ENCODE results near the gene S100A4. TPM values are rescaled to one million over a fixed set of nuclear protein-coding genes. Genes with fewer than 3 reads are reported as not detected.

The S100A4 gene
- total RNA-seq, 1 donor from 2014 or later: 690 TPM

DNA sequence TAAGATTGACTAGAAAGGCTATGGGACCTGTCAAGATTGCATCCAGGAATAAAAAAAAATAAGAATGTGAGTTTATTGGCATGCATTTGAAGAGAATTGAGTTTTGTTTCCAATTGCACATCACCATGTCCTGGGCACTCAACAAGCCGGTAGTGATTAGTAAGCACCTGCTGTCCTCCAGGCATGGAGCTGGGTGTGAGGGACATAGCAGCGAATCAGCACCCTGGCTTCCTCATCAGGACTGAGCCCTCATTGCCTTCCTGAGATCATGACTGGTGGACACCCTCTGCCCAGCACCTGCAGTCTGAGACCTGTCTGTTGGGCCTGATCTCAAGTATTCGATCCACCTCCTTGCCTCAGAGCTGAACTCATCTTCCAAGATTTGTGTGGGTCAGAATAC is 36.6 kb downstream of the S100A4 start:
- peak in 1 of 2 donors; percentile 37 for DNase-seq (ENCODE audit: low spot score in 2 of 2)
- H3K27ac ChIP-seq: no peak overlapping the region
- no peak overlapping the region for H3K4me3 ChIP-seq
- intact Hi-C loops (cut with DNase I): loop anchor here (5.0 kb wide), 1 partner anchor 118 kb away; the partner anchor contains the start of genes S100A1 and S100A13
- H3K27me3 ChIP-seq: no peaks in the 10 kb centered on the region
- no peaks in the 10 kb centered on the region for H3K9me3 ChIP-seq
- H3K36me3 ChIP-seq: no peaks in the 10 kb centered on the region
- peaks cover 11 to 25% of the 10 kb centered on the region in 2 donors for H3K4me1 ChIP-seq
- TF ChIP-seq, protein P1, sequence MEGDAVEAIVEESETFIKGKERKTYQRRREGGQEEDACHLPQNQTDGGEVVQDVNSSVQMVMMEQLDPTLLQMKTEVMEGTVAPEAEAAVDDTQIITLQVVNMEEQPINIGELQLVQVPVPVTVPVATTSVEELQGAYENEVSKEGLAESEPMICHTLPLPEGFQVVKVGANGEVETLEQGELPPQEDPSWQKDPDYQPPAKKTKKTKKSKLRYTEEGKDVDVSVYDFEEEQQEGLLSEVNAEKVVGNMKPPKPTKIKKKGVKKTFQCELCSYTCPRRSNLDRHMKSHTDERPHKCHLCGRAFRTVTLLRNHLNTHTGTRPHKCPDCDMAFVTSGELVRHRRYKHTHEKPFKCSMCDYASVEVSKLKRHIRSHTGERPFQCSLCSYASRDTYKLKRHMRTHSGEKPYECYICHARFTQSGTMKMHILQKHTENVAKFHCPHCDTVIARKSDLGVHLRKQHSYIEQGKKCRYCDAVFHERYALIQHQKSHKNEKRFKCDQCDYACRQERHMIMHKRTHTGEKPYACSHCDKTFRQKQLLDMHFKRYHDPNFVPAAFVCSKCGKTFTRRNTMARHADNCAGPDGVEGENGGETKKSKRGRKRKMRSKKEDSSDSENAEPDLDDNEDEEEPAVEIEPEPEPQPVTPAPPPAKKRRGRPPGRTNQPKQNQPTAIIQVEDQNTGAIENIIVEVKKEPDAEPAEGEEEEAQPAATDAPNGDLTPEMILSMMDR (IDR thresholded peaks at IDR 0.05): no peak

DNA sequence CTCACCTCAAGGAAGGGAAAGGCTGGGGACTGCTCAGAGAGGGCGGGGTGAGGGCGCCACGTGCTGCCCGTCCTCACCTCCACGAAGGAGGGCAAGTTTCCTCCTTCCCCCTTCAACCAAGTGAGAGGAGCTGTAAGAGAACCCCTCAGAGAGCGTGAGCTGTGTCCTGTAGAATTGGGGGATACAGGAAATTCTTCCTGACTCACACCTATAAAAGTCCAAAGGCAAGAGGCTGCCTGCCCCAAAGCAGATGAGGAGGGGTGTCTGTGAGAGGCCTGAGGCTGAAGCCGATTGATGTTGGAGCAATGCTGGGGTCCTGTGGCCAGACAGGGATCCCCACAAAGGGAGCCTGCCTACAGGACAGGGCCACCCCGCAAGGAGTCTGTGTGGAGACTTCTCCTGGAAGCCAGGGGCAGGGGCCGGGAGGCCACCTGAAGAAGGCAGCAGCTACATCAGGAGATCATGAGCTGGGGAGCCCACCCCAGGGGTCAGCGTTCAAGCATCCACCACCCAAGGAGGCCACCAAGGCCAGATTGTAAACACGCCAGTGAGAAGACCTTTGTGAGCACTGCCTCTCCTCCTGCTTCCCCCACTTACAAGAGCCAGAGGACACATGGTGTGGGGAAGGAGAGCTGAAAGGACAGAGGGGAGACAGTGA is 37.6 kb downstream of the S100A4 start:
- H3K36me3 ChIP-seq: no peaks in the 10 kb centered on the region
- H3K4me3 ChIP-seq: no peak overlapping the region
- H3K27me3 ChIP-seq: no peaks in the 10 kb centered on the region
- peak in 1 of 2 donors; percentile 60 for DNase-seq (ENCODE audit: low spot score in 2 of 2)
- H3K27ac ChIP-seq: peak overlapping the region; percentile 78 to 94
- TF ChIP-seq, protein P1 (IDR thresholded peaks at IDR 0.05): no peak
- no peaks in the 10 kb centered on the region for H3K9me3 ChIP-seq
- peaks cover 11 to 25% of the 10 kb centered on the region in 2 donors for H3K4me1 ChIP-seq
- intact Hi-C loops (cut with DNase I): loop anchor here (2.0 to 5.0 kb wide), 2 partner anchors 17 to 119 kb away; partner anchors contain the start of genes S100A1 and S100A13

DNA sequence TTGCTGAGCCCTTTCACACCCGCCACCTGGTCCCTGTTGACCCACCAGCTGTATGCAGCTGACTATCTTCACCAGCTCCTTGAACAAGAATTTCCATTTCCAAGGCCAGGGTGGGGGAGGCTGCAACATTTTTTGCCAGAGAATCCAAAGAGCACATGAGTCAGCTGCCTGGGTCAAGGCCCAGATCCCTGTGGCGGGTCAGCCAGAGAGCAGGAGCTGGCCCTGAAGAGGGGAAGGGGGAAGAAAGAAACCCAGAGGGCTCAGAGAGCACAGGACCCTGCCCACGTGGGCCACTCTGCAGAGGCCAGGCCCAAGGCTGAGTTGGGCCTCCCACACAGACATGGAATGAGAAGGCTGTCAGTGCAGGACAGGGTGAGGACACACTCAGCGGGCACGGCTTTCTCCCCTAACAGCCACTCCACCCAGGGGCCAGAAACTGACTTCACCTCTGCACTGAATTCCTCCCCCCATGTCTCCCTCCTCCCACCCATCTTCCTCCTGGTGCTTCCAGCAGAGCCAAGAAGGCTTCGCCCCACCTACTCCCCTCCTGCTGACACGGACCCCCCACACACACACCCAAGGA is 38.7 kb downstream of the S100A4 start:
- Histone ChIP-seq H3K36me3 (no peaks in the 10 kb centered on the region), H3K4me1 (peaks cover 11 to 25% of the 10 kb centered on the region in 2 donors), H3K27ac (peak overlapping the region; percentile 78 to 94), H3K9me3 (no peaks in the 10 kb centered on the region), H3K27me3 (no peaks in the 10 kb centered on the region), H3K4me3 (peak overlapping the region in 1 of 2 donors; percentile 6)
- intact Hi-C loops (cut with DNase I): loop anchor here (2.0 to 5.0 kb wide), 2 partner anchors 16 to 120 kb away; partner anchors contain the start of genes S100A1 and S100A13
- TF ChIP-seq, protein P1 (IDR thresholded peaks at IDR 0.05): no peak
- peak; percentile 80 to 95 for DNase-seq (ENCODE audit: low spot score in 2 of 2)

DNA sequence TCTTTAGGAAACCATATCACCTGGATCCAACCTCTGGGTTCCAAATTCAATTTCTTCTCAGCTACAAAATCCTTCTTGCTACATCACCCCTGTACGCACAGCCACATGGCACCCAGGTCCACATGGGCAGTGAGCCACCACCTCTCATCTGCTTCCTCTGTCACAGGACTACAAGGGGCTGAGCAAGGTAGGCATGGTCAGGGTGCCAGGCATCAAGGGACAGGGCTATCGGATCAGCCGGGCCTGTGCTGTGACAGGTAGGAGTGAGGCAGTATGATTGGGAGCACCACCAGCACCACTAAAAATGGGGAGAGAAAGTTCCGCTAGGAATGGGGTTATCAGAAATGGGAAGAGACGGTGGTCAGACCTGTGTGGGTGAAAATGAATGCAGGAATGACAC is 39.2 kb downstream of the S100A4 start:
- Histone ChIP-seq H3K4me3 (no peak overlapping the region), H3K36me3 (no peaks in the 10 kb centered on the region), H3K9me3 (no peaks in the 10 kb centered on the region), H3K27ac (peak overlapping the region; percentile 78 to 94), H3K4me1 (peaks cover 11 to 25% of the 10 kb centered on the region in 2 donors), H3K27me3 (no peaks in the 10 kb centered on the region)
- TF ChIP-seq, protein P1 (IDR thresholded peaks at IDR 0.05): no peak
- DNase-seq (ENCODE audit: low spot score in 2 of 2): no peak
- intact Hi-C loops (cut with DNase I): loop anchor here (2.0 to 5.0 kb wide), 2 partner anchors 16 to 121 kb away; partner anchors contain the start of genes S100A1 and S100A13

DNA sequence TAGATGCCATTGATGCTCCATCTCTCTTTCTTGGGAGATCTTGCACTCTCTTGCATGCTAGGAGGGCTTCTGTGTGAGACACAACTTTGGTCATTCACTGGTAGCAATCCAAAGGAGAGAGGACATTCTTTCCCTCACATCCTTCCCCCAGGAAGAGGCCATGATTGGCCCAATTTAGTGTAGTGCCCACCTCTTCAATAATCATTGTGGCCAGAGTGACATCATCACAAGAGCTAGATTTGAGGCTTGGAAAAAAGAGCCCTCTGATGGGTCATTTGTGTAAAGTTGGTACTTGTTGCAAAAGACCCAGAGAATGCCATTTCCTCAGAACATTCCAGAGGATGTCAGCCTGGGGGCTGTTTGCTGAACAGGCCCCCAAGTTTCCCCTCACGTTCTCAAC is 40.0 kb downstream of the S100A4 start:
- intact Hi-C loops (cut with DNase I): loop anchor here (5.0 kb wide), 1 partner anchor 122 kb away; the partner anchor contains the start of genes S100A1 and S100A13
- TF ChIP-seq, protein P1 (IDR thresholded peaks at IDR 0.05): no peak
- Histone ChIP-seq H3K9me3 (no peaks in the 10 kb centered on the region), H3K27me3 (no peaks in the 10 kb centered on the region), H3K4me1 (peaks cover 11 to 20% of the 10 kb centered on the region in 2 donors), H3K27ac (peak overlapping the region; percentile 78 to 94), H3K36me3 (no peaks in the 10 kb centered on the region), H3K4me3 (no peak overlapping the region)
- DNase-seq (ENCODE audit: low spot score in 2 of 2): peak in 1 of 2 donors; percentile 43

Data from ascending aorta (tissue), 2 donors.